HG02981 (cell line): ENCODE results near the gene RGS2.

Experiments
- ATAC-seq: cut with Tn5 transposase; IDR thresholded peaks from one replicate; pipeline ENCODE4 v1.9.1; 2021; ENCODE audit warnings: mild to moderate bottlenecking, moderate library complexity; ENCODE audit not compliant: unreplicated experiment

The RGS2 gene

GRCh38 chr1:192794768-192795035, 14.1 kb upstream of the RGS2 start:
- ATAC-seq, result no peak

GRCh38 chr1:192795916-192796618, 12.8 kb upstream of the RGS2 start:
- no peak for ATAC-seq

GRCh38 chr1:192797143-192797542, 11.7 kb upstream of the RGS2 start:
- no peak for ATAC-seq

GRCh38 chr1:192797891-192798290, 10.9 kb upstream of the RGS2 start:
- ATAC-seq, result no peak

GRCh38 chr1:192801451-192801850, 7.4 kb upstream of the RGS2 start:
- no peak for ATAC-seq

- ATAC-seq, result no peak
Observed at GRCh38 chr1:192802406-192802805, 6.4 kb upstream of the RGS2 start.

- no peak for ATAC-seq
Observed at GRCh38 chr1:192803501-192803900, 5.3 kb upstream of the RGS2 start.

GRCh38 chr1:192805832-192806323, 3.0 kb upstream of the RGS2 start:
- ATAC-seq, result peak; percentile 26

GRCh38 chr1:192807211-192808162, 1.4 kb upstream of the RGS2 start:
- peak; percentile 34 for ATAC-seq

GRCh38 chr1:192808163-192808517, 699 bp upstream of the RGS2 start:
- ATAC-seq, result no peak

- ATAC-seq, result no peak
Observed at GRCh38 chr1:192809307-192810252, 741 bp downstream of the RGS2 start.

- peak; percentile 22 for ATAC-seq
Observed at GRCh38 chr1:192810253-192810880, 1.5 kb downstream of the RGS2 start.

GRCh38 chr1:192811006-192811405, 2.2 kb downstream of the RGS2 start:
- ATAC-seq, result no peak

GRCh38 chr1:192811594-192812239, 2.9 kb downstream of the RGS2 start:
- no peak for ATAC-seq

- no peak for ATAC-seq
Observed at GRCh38 chr1:192812420-192813209, 3.8 kb downstream of the RGS2 start.

- no peak for ATAC-seq
Observed at GRCh38 chr1:192814805-192815204, 6.0 kb downstream of the RGS2 start.

- ATAC-seq, result no peak
Observed at GRCh38 chr1:192817246-192817645, 8.4 kb downstream of the RGS2 start.

GRCh38 chr1:192821296-192821695, 12.5 kb downstream of the RGS2 start:
- no peak for ATAC-seq

- no peak for ATAC-seq
Observed at GRCh38 chr1:192824511-192824910, 15.7 kb downstream of the RGS2 start.
